GM23338 (cell line): Measurements from ENCODE around the gene QSOX1. TPM values are rescaled to one million over a fixed set of nuclear protein-coding genes. Genes with fewer than 3 reads are reported as not detected.

Experiments used
- ATAC-seq: fragments of 200-7000 bp; cut with Tn5 transposase; 3 replicates; pipeline ENCODE4 v1.9.1; 2020
- DNase-seq: peaks from one replicate; pipeline ENCODE4 v3.0.0-alpha.2; 2015; ENCODE audit warnings: low spot score
- H2AFZ ChIP-seq: fragments of 200-600 bp; sonication (generic); 2 replicates; pipeline ENCODE4 v1.8.0; 2016; ENCODE audit warnings: antibody characterized with exemption, mild to moderate bottlenecking, moderate library complexity
- H3F3A ChIP-seq: fragments of 200-600 bp; sonication (generic); replicated peaks from 2 replicates; pipeline ENCODE4 v1.8.0; 2017; ENCODE audit warnings: antibody characterized with exemption, mixed run types, low read depth
- H3K27ac ChIP-seq: fragments of 200-600 bp; sonication (generic); 2 replicates; pipeline ENCODE4 v1.6.1; 2016; ENCODE audit warnings: low read depth
- H3K27me3 ChIP-seq: fragments of 200-600 bp; sonication (generic); 2 replicates; pipeline ENCODE4 v1.8.0; 2016; ENCODE audit warnings: mild to moderate bottlenecking, mixed run types, moderate library complexity; ENCODE audit not compliant: insufficient read depth
- H3K36me3 ChIP-seq: fragments of 200-600 bp; sonication (generic); 2 replicates; pipeline ENCODE4 v1.8.0; 2016; ENCODE audit warnings: mild to moderate bottlenecking; ENCODE audit not compliant: insufficient read depth
- H3K4me1 ChIP-seq: fragments of 200-600 bp; sonication (generic); 2 replicates; pipeline ENCODE4 v1.8.0; 2016; ENCODE audit warnings: mild to moderate bottlenecking, moderate library complexity; ENCODE audit not compliant: insufficient read depth
- H3K4me2 ChIP-seq: fragments of 200-600 bp; sonication (generic); 2 replicates; pipeline ENCODE4 v1.7.1; 2017; ENCODE audit warnings: mixed run types
- H3K4me3 ChIP-seq: fragments of 200-600 bp; sonication (generic); 2 replicates; pipeline ENCODE4 v1.6.1; 2016; ENCODE audit warnings: mixed run types
- H3K79me2 ChIP-seq: fragments of 200-600 bp; sonication (generic); replicated peaks from 2 replicates; pipeline ENCODE4 v1.8.0; 2017; ENCODE audit warnings: mild to moderate bottlenecking; ENCODE audit not compliant: insufficient read depth
- H3K9me2 ChIP-seq: fragments of 200-600 bp; sonication (generic); 2 replicates; pipeline ENCODE4 v1.8.0; 2017; ENCODE audit not compliant: insufficient read depth
- H4K20me1 ChIP-seq: fragments of 200-600 bp; sonication (generic); replicated peaks from 2 replicates; pipeline ENCODE4 v1.8.0; 2017; ENCODE audit warnings: mild to moderate bottlenecking; ENCODE audit not compliant: insufficient read depth
- H3K27ac Mint-ChIP-seq: 2 replicates; pipeline ENCODE4 v1.8.0; 2020; ENCODE audit warnings: inconsistent platforms, mild to moderate bottlenecking, moderate library complexity, mixed read lengths
- H3K27me3 Mint-ChIP-seq: 3 replicates; pipeline ENCODE4 v1.8.0; 2022; ENCODE audit warnings: low read depth, mild to moderate bottlenecking, moderate library complexity, mixed read lengths, inconsistent platforms; ENCODE audit not compliant: insufficient read depth, poor library complexity
- H3K36me3 Mint-ChIP-seq: 3 replicates; pipeline ENCODE4 v1.8.0; 2021; ENCODE audit warnings: low read depth, mild to moderate bottlenecking, inconsistent platforms, moderate library complexity, mixed read lengths
- H3K4me1 Mint-ChIP-seq: 3 replicates; pipeline ENCODE4 v1.8.0; 2020; ENCODE audit warnings: mild to moderate bottlenecking, inconsistent platforms, mixed read lengths
- H3K4me3 Mint-ChIP-seq: 3 replicates; pipeline ENCODE4 v1.8.0; 2021; ENCODE audit warnings: moderate library complexity, mild to moderate bottlenecking, inconsistent platforms, mixed read lengths
- H3K9me3 Mint-ChIP-seq: 3 replicates; pipeline ENCODE4 v1.8.0; 2020; ENCODE audit warnings: moderate library complexity, mild to moderate bottlenecking, inconsistent platforms, mixed read lengths
- EZH2 ChIP-seq: fragments of 200-600 bp; sonication (generic); IDR thresholded peaks from one replicate; pipeline ENCODE4 v1.8.0; 2017; ENCODE audit warnings: antibody characterized with exemption, mild to moderate bottlenecking, low read depth; ENCODE audit not compliant: unreplicated experiment
- polyA plus RNA-seq: library from polyadenylated mRNA; unstranded; fragments of >200 nt; fragmentation: Nextera tagmentation; extraction: Ambion mirVana; gene quantifications from 2 replicates; pipeline ENCODE4 v1.2.1, GENCODE V29; 2016
- total RNA-seq: library from RNA; depleted of rRNA; stranded (reverse); fragments of >200 nt; shearing (Covaris generic); gene quantifications from 2 replicates; pipeline ENCODE4 v1.2.3, GENCODE V29; 2014
- TF ChIP-seq, protein P1 (sequence below): fragments of 250-450 bp; sonication (Bioruptor Pico); IDR thresholded peaks from 2 replicates; pipeline ENCODE4 v1.5.0; 2020; ENCODE audit warnings: mild to moderate bottlenecking, moderate library complexity
- TF ChIP-seq, protein P2 (sequence below): IDR thresholded peaks from 2 replicates; pipeline ENCODE4 v1.6.1; 2016; ENCODE audit warnings: antibody characterized with exemption
- TF ChIP-seq, protein P3 (sequence below), 2 experiments: fragments of 200-600 bp in 1 of 2; sonication (generic) in 1 of 2; conservative IDR thresholded peaks; 2 replicates each; pipeline versions ENCODE4 v1.5.1 to v1.6.1; 2016 to 2017; ENCODE audit warnings: antibody characterized with exemption in 2 of 2, low read depth in 2 of 2, mild to moderate bottlenecking in 2 of 2, moderate library complexity in 1 of 2

QSOX1 gene
- total and polyA plus RNA-seq, 2 experiments from 2014 or later, result 47.8 to 119 TPM

DNA sequence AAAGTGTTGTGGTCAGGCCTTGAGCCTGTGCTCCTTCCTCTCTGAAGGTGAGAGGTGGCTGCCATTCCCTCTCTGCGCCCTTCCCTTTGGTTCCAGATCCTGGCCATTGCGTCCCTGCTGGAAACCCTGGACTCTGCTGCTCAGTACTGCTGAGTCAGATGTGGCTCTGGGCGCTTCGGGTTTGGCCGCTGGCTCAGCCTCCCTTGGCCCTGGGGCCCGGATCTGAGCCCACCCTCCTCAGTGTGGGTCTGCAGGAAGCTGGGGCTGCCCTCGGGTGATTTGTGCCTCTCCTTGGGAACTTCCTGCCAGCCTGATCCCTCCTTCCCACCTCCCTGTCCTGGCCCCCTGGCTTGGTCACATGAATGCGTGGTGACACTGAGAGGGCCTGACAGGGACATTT is 32.2 kb downstream of the QSOX1 start:
- Histone ChIP-seq H3K36me3 (no peaks in the 10 kb centered on the region), H3F3A (0 out of 2 replicates have a peak, but pooled peaks cover 2% of the 10 kb centered on the region), H3K4me3 (no peak overlapping the region), H3K79me2 (no peaks in the 10 kb centered on the region), H3K9me2 (no peaks in the 10 kb centered on the region), H2AFZ (no peak overlapping the region), H3K27me3 (no peaks in the 10 kb centered on the region), H3K27ac (no peak overlapping the region), H3K4me1 (no peaks in the 10 kb centered on the region), H3K4me2 (no peak overlapping the region), H4K20me1 (no peaks in the 10 kb centered on the region; the same call in 1 of the 2 replicates)
- no peaks in the 10 kb centered on the region for H3K9me3 Mint-ChIP-seq
- peaks cover 8% of the 10 kb centered on the region for H3K27me3 Mint-ChIP-seq
- TF ChIP-seq, protein P1, sequence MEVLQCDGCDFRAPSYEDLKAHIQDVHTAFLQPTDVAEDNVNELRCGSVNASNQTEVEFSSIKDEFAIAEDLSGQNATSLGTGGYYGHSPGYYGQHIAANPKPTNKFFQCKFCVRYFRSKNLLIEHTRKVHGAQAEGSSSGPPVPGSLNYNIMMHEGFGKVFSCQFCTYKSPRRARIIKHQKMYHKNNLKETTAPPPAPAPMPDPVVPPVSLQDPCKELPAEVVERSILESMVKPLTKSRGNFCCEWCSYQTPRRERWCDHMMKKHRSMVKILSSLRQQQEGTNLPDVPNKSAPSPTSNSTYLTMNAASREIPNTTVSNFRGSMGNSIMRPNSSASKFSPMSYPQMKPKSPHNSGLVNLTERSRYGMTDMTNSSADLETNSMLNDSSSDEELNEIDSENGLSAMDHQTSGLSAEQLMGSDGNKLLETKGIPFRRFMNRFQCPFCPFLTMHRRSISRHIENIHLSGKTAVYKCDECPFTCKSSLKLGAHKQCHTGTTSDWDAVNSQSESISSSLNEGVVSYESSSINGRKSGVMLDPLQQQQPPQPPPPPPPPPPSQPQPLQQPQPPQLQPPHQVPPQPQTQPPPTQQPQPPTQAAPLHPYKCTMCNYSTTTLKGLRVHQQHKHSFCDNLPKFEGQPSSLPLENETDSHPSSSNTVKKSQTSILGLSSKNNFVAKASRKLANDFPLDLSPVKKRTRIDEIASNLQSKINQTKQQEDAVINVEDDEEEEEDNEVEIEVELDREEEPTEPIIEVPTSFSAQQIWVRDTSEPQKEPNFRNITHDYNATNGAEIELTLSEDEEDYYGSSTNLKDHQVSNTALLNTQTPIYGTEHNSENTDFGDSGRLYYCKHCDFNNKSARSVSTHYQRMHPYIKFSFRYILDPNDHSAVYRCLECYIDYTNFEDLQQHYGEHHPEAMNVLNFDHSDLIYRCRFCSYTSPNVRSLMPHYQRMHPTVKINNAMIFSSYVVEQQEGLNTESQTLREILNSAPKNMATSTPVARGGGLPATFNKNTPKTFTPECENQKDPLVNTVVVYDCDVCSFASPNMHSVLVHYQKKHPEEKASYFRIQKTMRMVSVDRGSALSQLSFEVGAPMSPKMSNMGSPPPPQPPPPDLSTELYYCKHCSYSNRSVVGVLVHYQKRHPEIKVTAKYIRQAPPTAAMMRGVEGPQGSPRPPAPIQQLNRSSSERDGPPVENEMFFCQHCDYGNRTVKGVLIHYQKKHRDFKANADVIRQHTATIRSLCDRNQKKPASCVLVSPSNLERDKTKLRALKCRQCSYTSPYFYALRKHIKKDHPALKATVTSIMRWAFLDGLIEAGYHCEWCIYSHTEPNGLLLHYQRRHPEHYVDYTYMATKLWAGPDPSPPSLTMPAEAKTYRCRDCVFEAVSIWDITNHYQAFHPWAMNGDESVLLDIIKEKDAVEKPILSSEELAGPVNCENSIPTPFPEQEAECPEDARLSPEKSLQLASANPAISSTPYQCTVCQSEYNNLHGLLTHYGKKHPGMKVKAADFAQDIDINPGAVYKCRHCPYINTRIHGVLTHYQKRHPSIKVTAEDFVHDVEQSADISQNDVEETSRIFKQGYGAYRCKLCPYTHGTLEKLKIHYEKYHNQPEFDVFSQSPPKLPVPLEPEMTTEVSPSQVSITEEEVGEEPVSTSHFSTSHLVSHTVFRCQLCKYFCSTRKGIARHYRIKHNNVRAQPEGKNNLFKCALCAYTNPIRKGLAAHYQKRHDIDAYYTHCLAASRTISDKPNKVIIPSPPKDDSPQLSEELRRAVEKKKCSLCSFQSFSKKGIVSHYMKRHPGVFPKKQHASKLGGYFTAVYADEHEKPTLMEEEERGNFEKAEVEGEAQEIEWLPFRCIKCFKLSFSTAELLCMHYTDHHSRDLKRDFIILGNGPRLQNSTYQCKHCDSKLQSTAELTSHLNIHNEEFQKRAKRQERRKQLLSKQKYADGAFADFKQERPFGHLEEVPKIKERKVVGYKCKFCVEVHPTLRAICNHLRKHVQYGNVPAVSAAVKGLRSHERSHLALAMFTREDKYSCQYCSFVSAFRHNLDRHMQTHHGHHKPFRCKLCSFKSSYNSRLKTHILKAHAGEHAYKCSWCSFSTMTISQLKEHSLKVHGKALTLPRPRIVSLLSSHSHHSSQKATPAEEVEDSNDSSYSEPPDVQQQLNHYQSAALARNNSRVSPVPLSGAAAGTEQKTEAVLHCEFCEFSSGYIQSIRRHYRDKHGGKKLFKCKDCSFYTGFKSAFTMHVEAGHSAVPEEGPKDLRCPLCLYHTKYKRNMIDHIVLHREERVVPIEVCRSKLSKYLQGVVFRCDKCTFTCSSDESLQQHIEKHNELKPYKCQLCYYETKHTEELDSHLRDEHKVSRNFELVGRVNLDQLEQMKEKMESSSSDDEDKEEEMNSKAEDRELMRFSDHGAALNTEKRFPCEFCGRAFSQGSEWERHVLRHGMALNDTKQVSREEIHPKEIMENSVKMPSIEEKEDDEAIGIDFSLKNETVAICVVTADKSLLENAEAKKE (CRISPR knock-in tag), result no peak
- TF ChIP-seq, protein P2, sequence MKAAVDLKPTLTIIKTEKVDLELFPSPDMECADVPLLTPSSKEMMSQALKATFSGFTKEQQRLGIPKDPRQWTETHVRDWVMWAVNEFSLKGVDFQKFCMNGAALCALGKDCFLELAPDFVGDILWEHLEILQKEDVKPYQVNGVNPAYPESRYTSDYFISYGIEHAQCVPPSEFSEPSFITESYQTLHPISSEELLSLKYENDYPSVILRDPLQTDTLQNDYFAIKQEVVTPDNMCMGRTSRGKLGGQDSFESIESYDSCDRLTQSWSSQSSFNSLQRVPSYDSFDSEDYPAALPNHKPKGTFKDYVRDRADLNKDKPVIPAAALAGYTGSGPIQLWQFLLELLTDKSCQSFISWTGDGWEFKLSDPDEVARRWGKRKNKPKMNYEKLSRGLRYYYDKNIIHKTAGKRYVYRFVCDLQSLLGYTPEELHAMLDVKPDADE, result no peak
- TF ChIP-seq, protein P3, sequence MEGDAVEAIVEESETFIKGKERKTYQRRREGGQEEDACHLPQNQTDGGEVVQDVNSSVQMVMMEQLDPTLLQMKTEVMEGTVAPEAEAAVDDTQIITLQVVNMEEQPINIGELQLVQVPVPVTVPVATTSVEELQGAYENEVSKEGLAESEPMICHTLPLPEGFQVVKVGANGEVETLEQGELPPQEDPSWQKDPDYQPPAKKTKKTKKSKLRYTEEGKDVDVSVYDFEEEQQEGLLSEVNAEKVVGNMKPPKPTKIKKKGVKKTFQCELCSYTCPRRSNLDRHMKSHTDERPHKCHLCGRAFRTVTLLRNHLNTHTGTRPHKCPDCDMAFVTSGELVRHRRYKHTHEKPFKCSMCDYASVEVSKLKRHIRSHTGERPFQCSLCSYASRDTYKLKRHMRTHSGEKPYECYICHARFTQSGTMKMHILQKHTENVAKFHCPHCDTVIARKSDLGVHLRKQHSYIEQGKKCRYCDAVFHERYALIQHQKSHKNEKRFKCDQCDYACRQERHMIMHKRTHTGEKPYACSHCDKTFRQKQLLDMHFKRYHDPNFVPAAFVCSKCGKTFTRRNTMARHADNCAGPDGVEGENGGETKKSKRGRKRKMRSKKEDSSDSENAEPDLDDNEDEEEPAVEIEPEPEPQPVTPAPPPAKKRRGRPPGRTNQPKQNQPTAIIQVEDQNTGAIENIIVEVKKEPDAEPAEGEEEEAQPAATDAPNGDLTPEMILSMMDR (conservative IDR thresholded peaks at IDR 0.05; ENCODE audit: low read depth in 2 of 2), result no peak
- no peak for TF ChIP-seq EZH2
- H3K36me3 Mint-ChIP-seq, result peaks cover 14% of the 10 kb centered on the region; the same call in 2 of the 3 replicates
- no peak overlapping the region for H3K4me3 Mint-ChIP-seq
- ATAC-seq, result no peak
- no peak for DNase-seq
- H3K27ac Mint-ChIP-seq, result no peak overlapping the region
- H3K4me1 Mint-ChIP-seq, result peaks cover 5% of the 10 kb centered on the region
